MM.1S (cell line): ENCODE results near the gene MPG.
"Not testable (repeated sequence)": the region's sequence is repeated elsewhere in the genome, so short reads cannot be mapped to it uniquely, and the experiment has no call there.

Source experiments
- DNase-seq: peaks from one replicate; pipeline ENCODE4 v3.0.0-alpha.2; 2015
- H2AFZ ChIP-seq: fragments of 300-600 bp; sonication (generic); 2 replicates; pipeline ENCODE4 v1.6.0; 2016; ENCODE audit warnings: antibody characterized with exemption, low read length
- H3F3A ChIP-seq: fragments of 300-600 bp; sonication (generic); 2 replicates; pipeline ENCODE4 v1.6.1; 2016; ENCODE audit warnings: mild to moderate bottlenecking, antibody characterized with exemption, low read length, moderate library complexity, mixed read lengths; ENCODE audit not compliant: insufficient read depth
- H3K27ac ChIP-seq: fragments of 300-600 bp; sonication (generic); 2 replicates; pipeline ENCODE4 v1.5.1; 2016; ENCODE audit warnings: mild to moderate bottlenecking, low read length
- H3K27me3 ChIP-seq: fragments of 300-600 bp; sonication (generic); replicated peaks from 2 replicates; pipeline ENCODE4 v1.6.0; 2016; ENCODE audit warnings: low read length; ENCODE audit not compliant: insufficient read depth
- H3K36me3 ChIP-seq: fragments of 300-600 bp; sonication (generic); replicated peaks from 2 replicates; pipeline ENCODE4 v1.6.1; 2016; ENCODE audit warnings: mild to moderate bottlenecking, low read length, mixed read lengths; ENCODE audit not compliant: insufficient read depth
- H3K4me1 ChIP-seq: fragments of 300-600 bp; sonication (generic); 2 replicates; pipeline ENCODE4 v1.6.1; 2016; ENCODE audit warnings: low read length, mixed read lengths
- H3K4me2 ChIP-seq: fragments of 300-600 bp; sonication (generic); 2 replicates; pipeline ENCODE4 v1.6.0; 2016; ENCODE audit warnings: low read depth, low read length
- H3K4me3 ChIP-seq: fragments of 300-600 bp; sonication (generic); 2 replicates; pipeline ENCODE4 v1.5.1; 2016; ENCODE audit warnings: low read length, mixed read lengths
- H3K79me2 ChIP-seq: fragments of 300-600 bp; sonication (generic); 2 replicates; pipeline ENCODE4 v1.6.1; 2016; ENCODE audit warnings: mixed run types, low read length, mixed read lengths
- H3K9ac ChIP-seq: fragments of 300-600 bp; sonication (generic); 2 replicates; pipeline ENCODE4 v1.6.1; 2016; ENCODE audit warnings: low read length, mixed read lengths
- H3K9me2 ChIP-seq: fragments of 300-600 bp; sonication (generic); replicated peaks from 2 replicates; pipeline ENCODE4 v1.6.1; 2016; ENCODE audit warnings: mild to moderate bottlenecking, low read length, mixed read lengths; ENCODE audit not compliant: insufficient read depth
- H3K9me3 ChIP-seq: fragments of 300-600 bp; sonication (generic); replicated peaks from 2 replicates; pipeline ENCODE4 v1.6.1; 2016; ENCODE audit warnings: mild to moderate bottlenecking, low read length, mixed read lengths; ENCODE audit not compliant: insufficient read depth
- H4K20me1 ChIP-seq: fragments of 300-600 bp; sonication (generic); 2 replicates; pipeline ENCODE4 v1.6.1; 2016; ENCODE audit warnings: mild to moderate bottlenecking, low read length, moderate library complexity, mixed read lengths; ENCODE audit not compliant: insufficient read depth
- EZH2 ChIP-seq: fragments of 300-600 bp; sonication (generic); optimal IDR thresholded peaks from 2 replicates; pipeline ENCODE3; 2017; ENCODE audit warnings: low read depth, mild to moderate bottlenecking, antibody characterized with exemption, low read length, mixed read lengths
- EZH2phosphoT487 ChIP-seq: fragments of 300-600 bp; sonication (generic); IDR thresholded peaks from 2 replicates; pipeline ENCODE4 v1.6.1; 2018; ENCODE audit warnings: antibody characterized with exemption, low read length
- TF ChIP-seq, protein P1 (sequence below): fragments of 300-600 bp; sonication (generic); IDR thresholded peaks from 2 replicates; pipeline ENCODE4 v1.5.1; 2016; ENCODE audit warnings: antibody characterized with exemption, low read length, mixed read lengths

MPG gene

DNA sequence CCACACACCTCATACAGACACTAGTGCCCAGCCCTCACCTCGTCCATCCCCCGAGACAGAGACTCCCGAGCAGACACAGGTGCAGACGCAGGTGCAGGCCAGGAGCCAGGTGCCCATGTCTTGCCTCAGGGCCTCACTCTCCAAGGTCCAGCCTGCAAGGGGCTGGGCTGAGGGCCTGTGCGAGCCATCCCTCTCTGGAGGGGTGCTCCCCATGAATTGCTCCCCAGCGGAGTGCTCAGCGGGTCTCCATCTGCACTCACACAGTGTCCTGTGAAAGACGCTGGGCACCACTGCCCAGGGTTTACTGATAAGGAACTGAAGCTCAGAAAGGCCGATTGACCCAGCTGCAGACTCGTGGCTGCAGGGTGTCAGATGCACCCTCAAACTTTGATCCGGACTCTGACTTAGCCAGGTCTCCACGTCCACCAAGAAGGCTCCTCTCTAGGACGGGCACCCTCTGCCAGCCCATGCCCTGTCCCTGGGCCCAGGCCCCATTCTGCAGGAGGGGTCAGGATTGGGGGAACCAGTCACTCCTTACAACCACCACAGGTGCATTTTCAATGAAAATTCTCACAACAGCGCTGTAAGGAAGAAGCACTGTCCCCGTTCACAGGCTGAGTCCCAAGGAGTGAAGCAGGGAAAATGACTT lies 41.6 kb upstream of the MPG start:
- H3K79me2 ChIP-seq = no peaks in the 10 kb centered on the region
- TF ChIP-seq EZH2phosphoT487 (no peak), EZH2 (no peak)
- TF ChIP-seq, protein P1, sequence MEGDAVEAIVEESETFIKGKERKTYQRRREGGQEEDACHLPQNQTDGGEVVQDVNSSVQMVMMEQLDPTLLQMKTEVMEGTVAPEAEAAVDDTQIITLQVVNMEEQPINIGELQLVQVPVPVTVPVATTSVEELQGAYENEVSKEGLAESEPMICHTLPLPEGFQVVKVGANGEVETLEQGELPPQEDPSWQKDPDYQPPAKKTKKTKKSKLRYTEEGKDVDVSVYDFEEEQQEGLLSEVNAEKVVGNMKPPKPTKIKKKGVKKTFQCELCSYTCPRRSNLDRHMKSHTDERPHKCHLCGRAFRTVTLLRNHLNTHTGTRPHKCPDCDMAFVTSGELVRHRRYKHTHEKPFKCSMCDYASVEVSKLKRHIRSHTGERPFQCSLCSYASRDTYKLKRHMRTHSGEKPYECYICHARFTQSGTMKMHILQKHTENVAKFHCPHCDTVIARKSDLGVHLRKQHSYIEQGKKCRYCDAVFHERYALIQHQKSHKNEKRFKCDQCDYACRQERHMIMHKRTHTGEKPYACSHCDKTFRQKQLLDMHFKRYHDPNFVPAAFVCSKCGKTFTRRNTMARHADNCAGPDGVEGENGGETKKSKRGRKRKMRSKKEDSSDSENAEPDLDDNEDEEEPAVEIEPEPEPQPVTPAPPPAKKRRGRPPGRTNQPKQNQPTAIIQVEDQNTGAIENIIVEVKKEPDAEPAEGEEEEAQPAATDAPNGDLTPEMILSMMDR = no peak
- H3K4me3 ChIP-seq = no peak overlapping the region
- peaks cover 18% of the 10 kb centered on the region for H3F3A ChIP-seq
- no peaks in the 10 kb centered on the region for H3K36me3 ChIP-seq
- no peaks in the 10 kb centered on the region for H3K27me3 ChIP-seq
- DNase-seq = no peak
- H2AFZ ChIP-seq = no peak overlapping the region
- no peaks in the 10 kb centered on the region for H3K9me2 ChIP-seq
- no peak overlapping the region for H3K27ac ChIP-seq
- H3K4me2 ChIP-seq = no peak overlapping the region
- no peaks in the 10 kb centered on the region for H4K20me1 ChIP-seq
- H3K9ac ChIP-seq = no peak overlapping the region
- H3K9me3 ChIP-seq = no peaks in the 10 kb centered on the region
- H3K4me1 ChIP-seq = peaks cover 22% of the 10 kb centered on the region

DNA sequence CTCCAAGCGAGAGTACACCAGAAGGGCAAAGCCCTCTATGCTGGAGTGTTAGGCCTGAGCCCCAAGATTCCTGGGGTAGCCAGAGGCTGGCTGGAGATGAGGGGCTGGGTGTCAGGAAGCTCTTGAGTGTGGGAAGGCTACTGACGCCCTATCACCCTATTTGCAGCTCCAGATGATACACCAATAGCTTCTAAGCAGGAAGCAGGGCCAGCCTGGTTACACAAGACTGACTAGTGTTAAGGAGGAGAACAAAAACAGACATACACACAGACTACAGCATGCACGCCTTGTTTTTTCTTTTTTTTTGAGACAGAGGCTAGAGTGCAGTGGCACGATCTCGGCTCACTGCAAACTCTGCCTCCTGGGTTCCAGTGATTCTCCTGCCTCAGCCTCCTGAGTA lies 40.5 kb upstream of the MPG start:
- TF ChIP-seq, protein P1 = no peak
- no peak for TF ChIP-seq EZH2phosphoT487
- no peak for TF ChIP-seq EZH2
- H3K79me2 ChIP-seq = 0 out of 2 replicates have a peak, but pooled peaks cover 2% of the 10 kb centered on the region
- H3K4me1 ChIP-seq = peaks cover 22% of the 10 kb centered on the region
- H3K27me3 ChIP-seq = no peaks in the 10 kb centered on the region
- no peaks in the 10 kb centered on the region for H3K9me2 ChIP-seq
- no peak overlapping the region for H3K27ac ChIP-seq
- DNase-seq = no peak
- no peaks in the 10 kb centered on the region for H3K36me3 ChIP-seq
- no peak overlapping the region for H3K9ac ChIP-seq
- H3F3A ChIP-seq = peaks cover 18% of the 10 kb centered on the region
- H3K9me3 ChIP-seq = no peaks in the 10 kb centered on the region
- no peaks in the 10 kb centered on the region for H4K20me1 ChIP-seq
- H3K4me2 ChIP-seq = no peak overlapping the region
- H3K4me3 ChIP-seq = no peak overlapping the region
- no peak overlapping the region for H2AFZ ChIP-seq

DNA sequence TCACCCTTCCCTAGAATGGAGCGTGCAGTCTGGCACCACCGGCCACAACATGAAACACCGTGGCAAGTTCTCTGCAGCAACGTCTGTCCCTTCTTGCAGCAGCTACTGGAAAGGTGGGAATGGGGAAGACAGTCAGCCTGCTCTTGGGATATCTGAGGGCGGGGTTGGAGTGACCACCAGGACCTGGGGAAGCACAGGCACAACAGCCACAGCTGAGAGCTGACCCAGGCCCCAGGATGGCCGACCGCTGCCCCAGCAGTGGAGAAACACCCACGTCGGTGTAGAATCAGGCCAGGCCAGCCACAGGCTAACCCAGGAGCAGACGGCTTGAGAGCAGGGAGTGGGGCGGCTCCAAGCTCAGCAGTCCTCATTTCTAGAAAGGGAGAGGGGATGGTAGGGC lies 39.8 kb upstream of the MPG start:
- H3K9ac ChIP-seq, H2AFZ ChIP-seq, H3K36me3 ChIP-seq, H3K9me2 ChIP-seq, H3K79me2 ChIP-seq, H4K20me1 ChIP-seq, H3K4me3 ChIP-seq, H3K27me3 ChIP-seq, DNase-seq, H3K9me3 ChIP-seq: not testable (repeated sequence)
- H3K4me2 ChIP-seq = peak overlapping the region; percentile 19; the same call in 1 of the 2 replicates
- H3K27ac ChIP-seq = peak overlapping the region; percentile 93; the same call in 1 of the 2 replicates
- H3K4me1 ChIP-seq = peaks cover 22% of the 10 kb centered on the region
- H3F3A ChIP-seq = peaks cover 18% of the 10 kb centered on the region
